Ovary (tissue), 3 donors: Measurements from ENCODE around the gene CD86.

Source experiments
- CTCF ChIP-seq, 3 donors: fragments of 450-650 bp in 2 of 3; fragments of 200-600 bp in 1 of 3; IDR thresholded peaks; one replicate each; pipeline versions ENCODE4 v1.5.1 to v1.8.0; 2016 to 2022; ENCODE audit warnings: antibody characterized with exemption in 3 of 3, mild to moderate bottlenecking in 1 of 3
- EP300 ChIP-seq: sonication (generic); formaldehyde crosslinking; IDR thresholded peaks from one replicate; pipeline ENCODE4 v1.6.1; 2017; ENCODE audit warnings: antibody characterized with exemption
- POLR2A ChIP-seq: fragments of 450-650 bp; IDR thresholded peaks from one replicate; pipeline ENCODE4 v1.6.1; 2017; ENCODE audit warnings: antibody characterized with exemption, mild to moderate bottlenecking, moderate library complexity
- donor health status: DM: no; HTN: no; CAD: no.

GRCh38 chr3:122098611-122099010 is 43.4 kb downstream of the CD86 start:
- TF ChIP-seq CTCF (IDR thresholded peaks at IDR 0.05) (no peak), EP300 (no peak), POLR2A (no peak)
